ENCODE measurements around the gene NFIA. TPM values are rescaled to one million over a fixed set of nuclear protein-coding genes. Genes with fewer than 3 reads are reported as not detected.
A peak's percentile ranks its signal among the peaks of the same experiment; 100 is the strongest.

Gene NFIA
- total and polyA plus RNA-seq, 9 of the 15 experiments (the other 6 are each of a cell fraction or from before 2014, with no cell fraction given), result 5.3 to 24.9 (median 9.8) TPM

DNA sequence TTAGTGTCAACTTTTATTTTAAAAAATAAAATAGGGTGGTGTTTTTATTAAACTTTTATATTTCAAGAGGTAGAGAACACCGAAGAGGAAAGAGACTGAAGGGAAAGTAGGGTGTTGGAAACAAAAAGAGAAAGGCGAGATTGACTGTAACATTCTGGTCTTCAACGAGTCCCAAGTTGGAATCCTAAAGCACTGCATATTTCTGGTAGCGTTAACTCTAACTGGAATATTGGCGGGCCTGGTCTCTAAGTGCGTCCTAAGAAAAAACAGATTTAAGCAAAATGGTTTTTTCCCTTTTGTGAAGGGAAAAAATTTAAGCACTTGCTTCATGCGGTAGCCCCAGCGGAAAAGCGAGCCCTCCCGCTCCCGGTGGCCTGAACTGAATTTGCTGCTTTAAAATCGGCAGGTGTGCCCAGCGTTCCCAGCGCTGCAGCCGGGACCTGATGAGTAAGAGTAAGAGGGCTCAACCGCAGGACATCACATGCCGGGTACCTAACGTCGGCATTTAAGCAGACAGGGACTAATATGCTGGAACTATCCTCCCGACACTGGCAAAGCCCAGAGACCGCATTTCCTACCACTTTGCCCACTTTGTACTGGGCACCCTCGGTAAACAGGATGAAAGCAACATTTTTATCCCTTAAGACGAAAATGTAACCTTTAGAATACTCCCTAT, 30.5 kb upstream of the NFIA start (continued):
- TF ChIP-seq ATF3 (IDR thresholded peaks at IDR 0.05), result 0 out of 2 replicates have a peak, but pooled peaks have one; percentile 21
- TF ChIP-seq ATF3 (CRISPR knock-in tag; conservative IDR thresholded peaks at IDR 0.05), result no peak
- TF ChIP-seq ZNF143 (CRISPR knock-in tag; IDR thresholded peaks at IDR 0.05), result no peak
- TF ChIP-seq, protein P1, sequence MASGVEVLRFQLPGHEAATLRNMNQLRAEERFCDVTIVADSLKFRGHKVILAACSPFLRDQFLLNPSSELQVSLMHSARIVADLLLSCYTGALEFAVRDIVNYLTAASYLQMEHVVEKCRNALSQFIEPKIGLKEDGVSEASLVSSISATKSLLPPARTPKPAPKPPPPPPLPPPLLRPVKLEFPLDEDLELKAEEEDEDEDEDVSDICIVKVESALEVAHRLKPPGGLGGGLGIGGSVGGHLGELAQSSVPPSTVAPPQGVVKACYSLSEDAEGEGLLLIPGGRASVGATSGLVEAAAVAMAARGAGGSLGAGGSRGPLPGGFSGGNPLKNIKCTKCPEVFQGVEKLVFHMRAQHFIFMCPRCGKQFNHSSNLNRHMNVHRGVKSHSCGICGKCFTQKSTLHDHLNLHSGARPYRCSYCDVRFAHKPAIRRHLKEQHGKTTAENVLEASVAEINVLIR (CRISPR knock-in tag; IDR thresholded peaks at IDR 0.05), result no peak
- no peak for TF ChIP-seq MEIS2 (IDR thresholded peaks at IDR 0.05; ENCODE audit: partially characterized antibody)
- no peak for TF ChIP-seq CREM (IDR thresholded peaks at IDR 0.05; ENCODE audit: low read depth)
- TF ChIP-seq, protein P2, sequence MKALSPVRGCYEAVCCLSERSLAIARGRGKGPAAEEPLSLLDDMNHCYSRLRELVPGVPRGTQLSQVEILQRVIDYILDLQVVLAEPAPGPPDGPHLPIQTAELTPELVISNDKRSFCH (CRISPR knock-in tag; IDR thresholded peaks at IDR 0.05), result no peak
- TF ChIP-seq, protein P2 (tag; IDR thresholded peaks at IDR 0.05), result 0 out of 2 replicates have a peak, but pooled peaks have one; percentile 23
- no peak for TF ChIP-seq DACH1 (IDR thresholded peaks at IDR 0.05; ENCODE audit: partially characterized antibody)
- TF ChIP-seq MBD1 (CRISPR knock-in tag; IDR thresholded peaks at IDR 0.05), result peak; percentile 66; the same call in 1 of the 2 replicates
- 0 out of 2 replicates have a peak, but pooled peaks have one; percentile 36 for TF ChIP-seq MECOM (CRISPR knock-in tag; IDR thresholded peaks at IDR 0.05)
- 0 out of 2 replicates have a peak, but pooled peaks have one; percentile 12 for TF ChIP-seq ZEB2 (IDR thresholded peaks at IDR 0.05)
- TF ChIP-seq, protein P3, sequence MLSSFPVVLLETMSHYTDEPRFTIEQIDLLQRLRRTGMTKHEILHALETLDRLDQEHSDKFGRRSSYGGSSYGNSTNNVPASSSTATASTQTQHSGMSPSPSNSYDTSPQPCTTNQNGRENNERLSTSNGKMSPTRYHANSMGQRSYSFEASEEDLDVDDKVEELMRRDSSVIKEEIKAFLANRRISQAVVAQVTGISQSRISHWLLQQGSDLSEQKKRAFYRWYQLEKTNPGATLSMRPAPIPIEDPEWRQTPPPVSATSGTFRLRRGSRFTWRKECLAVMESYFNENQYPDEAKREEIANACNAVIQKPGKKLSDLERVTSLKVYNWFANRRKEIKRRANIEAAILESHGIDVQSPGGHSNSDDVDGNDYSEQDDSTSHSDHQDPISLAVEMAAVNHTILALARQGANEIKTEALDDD (IDR thresholded peaks at IDR 0.05), result 0 out of 2 replicates have a peak, but pooled peaks have one; percentile 15
- TF ChIP-seq MTA3 (IDR thresholded peaks at IDR 0.05; ENCODE audit: borderline replicate concordance), result 0 out of 2 replicates have a peak, but pooled peaks have one; percentile 14
- TF ChIP-seq ZBTB2 (IDR thresholded peaks at IDR 0.05), result 0 out of 2 replicates have a peak, but pooled peaks have one; percentile 17
- peak; percentile 39; the same call in 1 of the 2 replicates for TF ChIP-seq CTBP1 (IDR thresholded peaks at IDR 0.05; ENCODE audit: borderline replicate concordance)
- TF ChIP-seq NR2C1 (IDR thresholded peaks at IDR 0.05), result no peak
- 0 out of 2 replicates have a peak, but pooled peaks have one; percentile 8 for TF ChIP-seq NR2C1 (tag; IDR thresholded peaks at IDR 0.05)
- TF ChIP-seq, protein P4, sequence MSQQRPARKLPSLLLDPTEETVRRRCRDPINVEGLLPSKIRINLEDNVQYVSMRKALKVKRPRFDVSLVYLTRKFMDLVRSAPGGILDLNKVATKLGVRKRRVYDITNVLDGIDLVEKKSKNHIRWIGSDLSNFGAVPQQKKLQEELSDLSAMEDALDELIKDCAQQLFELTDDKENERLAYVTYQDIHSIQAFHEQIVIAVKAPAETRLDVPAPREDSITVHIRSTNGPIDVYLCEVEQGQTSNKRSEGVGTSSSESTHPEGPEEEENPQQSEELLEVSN (IDR thresholded peaks at IDR 0.05; ENCODE audit: borderline replicate concordance in 1 of 2, extremely low read depth in 1 of 2, insufficient read depth in 1 of 2, insufficient read length in 1 of 2, low read depth in 1 of 2, low read length in 1 of 2, poor library complexity in 1 of 2, severe bottlenecking in 1 of 2), result peak in 1 of 2 experiments; percentile 37
- peak; percentile 36 for TF ChIP-seq KDM5B (IDR thresholded peaks at IDR 0.05; ENCODE audit: insufficient replicate concordance, low read depth, low read length)
